Measurements from ENCODE around the gene PPP1R1B. TPM values are rescaled to one million over a fixed set of nuclear protein-coding genes. Genes with fewer than 3 reads are reported as not detected.

The PPP1R1B gene
- total RNA-seq, 1 donor: not detected

GRCh38 chr17:39591958-39592954 lies 34.5 kb upstream of the PPP1R1B start:
- no peak for TF ChIP-seq CTCF (IDR thresholded peaks at IDR 0.05; ENCODE audit: extremely low read depth, low read depth, low read length)
- Histone ChIP-seq H3K4me3 (ENCODE audit: insufficient read depth, low read length) (no peak overlapping the region), H3K9me3 (ENCODE audit: low read depth, low read length) (no peaks in the 10 kb centered on the region), H3K4me1 (ENCODE audit: insufficient read depth, low read length) (no peaks in the 10 kb centered on the region), H3K79me2 (ENCODE audit: insufficient read depth, low read length) (no peaks in the 10 kb centered on the region), H3K4me2 (ENCODE audit: insufficient read depth, low read length) (no peak overlapping the region), H3K27me3 (ENCODE audit: insufficient read depth, low read length) (peaks cover 34% of the 10 kb centered on the region), H3K27ac (ENCODE audit: low read depth, low read length) (no peak overlapping the region), H2AFZ (ENCODE audit: low read length) (no peak overlapping the region), H4K20me1 (ENCODE audit: insufficient read depth, low read length) (peaks cover 2% of the 10 kb centered on the region), H3K36me3 (ENCODE audit: insufficient read depth, low read length) (no peaks in the 10 kb centered on the region)
- DNase-seq (ENCODE audit: insufficient read length, low spot score, missing footprints): peak; percentile 84

DNA sequence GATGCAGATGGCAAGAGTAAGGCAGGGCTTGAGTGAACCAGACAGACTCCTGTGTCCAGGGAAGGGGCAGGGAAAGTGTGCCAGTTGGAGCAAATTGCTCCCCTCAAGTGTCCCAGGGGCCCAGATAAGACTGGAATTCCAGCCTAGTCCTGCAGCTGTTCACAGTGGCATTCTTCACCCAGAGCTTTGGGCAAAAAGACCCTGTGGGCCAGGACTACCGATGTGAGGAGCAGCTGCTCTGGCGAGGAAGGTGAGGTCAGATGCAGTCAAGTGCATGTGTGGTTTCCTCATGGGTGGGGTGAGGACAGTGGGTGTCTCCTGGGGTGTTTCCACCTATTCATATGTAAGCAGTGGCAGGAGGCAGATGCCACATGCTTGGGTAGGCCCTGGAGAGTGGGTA lies 33.4 kb upstream of the PPP1R1B start:
- Histone ChIP-seq H3K9me3 (ENCODE audit: low read depth, low read length) (no peaks in the 10 kb centered on the region), H3K4me2 (ENCODE audit: insufficient read depth, low read length) (no peak overlapping the region), H3K79me2 (ENCODE audit: insufficient read depth, low read length) (no peaks in the 10 kb centered on the region), H3K27me3 (ENCODE audit: insufficient read depth, low read length) (peaks cover 40% of the 10 kb centered on the region), H4K20me1 (ENCODE audit: insufficient read depth, low read length) (peaks cover 5% of the 10 kb centered on the region), H3K27ac (ENCODE audit: low read depth, low read length) (no peak overlapping the region), H3K4me1 (ENCODE audit: insufficient read depth, low read length) (no peaks in the 10 kb centered on the region), H2AFZ (ENCODE audit: low read length) (no peak overlapping the region), H3K36me3 (ENCODE audit: insufficient read depth, low read length) (no peaks in the 10 kb centered on the region), H3K4me3 (ENCODE audit: insufficient read depth, low read length) (no peak overlapping the region)
- TF ChIP-seq CTCF (IDR thresholded peaks at IDR 0.05; ENCODE audit: extremely low read depth, low read depth, low read length): no peak
- DNase-seq (ENCODE audit: insufficient read length, low spot score, missing footprints): no peak

DNA sequence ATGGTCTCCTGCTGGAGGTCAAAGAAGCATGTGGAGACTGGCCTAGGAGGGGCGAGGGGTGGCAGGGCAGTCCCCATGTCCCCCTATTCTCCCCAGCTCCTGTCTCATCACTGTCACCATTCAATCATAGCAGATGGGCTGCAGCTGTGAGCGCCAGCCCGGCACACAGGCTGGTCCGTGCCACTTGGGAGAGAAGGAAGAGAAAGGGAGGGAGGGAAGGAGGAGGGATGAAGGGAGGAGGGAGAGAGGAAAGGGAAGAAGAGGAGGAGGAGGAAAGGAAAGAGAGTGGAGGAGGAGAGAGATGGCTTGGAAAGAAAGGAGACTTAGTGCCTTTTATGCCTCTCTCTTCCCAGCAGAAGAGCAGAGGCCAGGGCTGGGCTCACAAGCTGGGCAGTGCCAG lies 31.5 kb upstream of the PPP1R1B start:
- Histone ChIP-seq H4K20me1 (ENCODE audit: insufficient read depth, low read length) (peaks cover 5% of the 10 kb centered on the region), H3K4me3 (ENCODE audit: insufficient read depth, low read length) (no peak overlapping the region), H3K4me1 (ENCODE audit: insufficient read depth, low read length) (no peaks in the 10 kb centered on the region), H3K36me3 (ENCODE audit: insufficient read depth, low read length) (no peaks in the 10 kb centered on the region), H3K27ac (ENCODE audit: low read depth, low read length) (no peak overlapping the region), H3K79me2 (ENCODE audit: insufficient read depth, low read length) (no peaks in the 10 kb centered on the region), H3K4me2 (ENCODE audit: insufficient read depth, low read length) (no peak overlapping the region), H3K9me3 (ENCODE audit: low read depth, low read length) (no peaks in the 10 kb centered on the region), H2AFZ (ENCODE audit: low read length) (no peak overlapping the region), H3K27me3 (ENCODE audit: insufficient read depth, low read length) (peaks cover 59% of the 10 kb centered on the region)
- no peak for DNase-seq (ENCODE audit: insufficient read length, low spot score, missing footprints)
- no peak for TF ChIP-seq CTCF (IDR thresholded peaks at IDR 0.05; ENCODE audit: extremely low read depth, low read depth, low read length)

DNA sequence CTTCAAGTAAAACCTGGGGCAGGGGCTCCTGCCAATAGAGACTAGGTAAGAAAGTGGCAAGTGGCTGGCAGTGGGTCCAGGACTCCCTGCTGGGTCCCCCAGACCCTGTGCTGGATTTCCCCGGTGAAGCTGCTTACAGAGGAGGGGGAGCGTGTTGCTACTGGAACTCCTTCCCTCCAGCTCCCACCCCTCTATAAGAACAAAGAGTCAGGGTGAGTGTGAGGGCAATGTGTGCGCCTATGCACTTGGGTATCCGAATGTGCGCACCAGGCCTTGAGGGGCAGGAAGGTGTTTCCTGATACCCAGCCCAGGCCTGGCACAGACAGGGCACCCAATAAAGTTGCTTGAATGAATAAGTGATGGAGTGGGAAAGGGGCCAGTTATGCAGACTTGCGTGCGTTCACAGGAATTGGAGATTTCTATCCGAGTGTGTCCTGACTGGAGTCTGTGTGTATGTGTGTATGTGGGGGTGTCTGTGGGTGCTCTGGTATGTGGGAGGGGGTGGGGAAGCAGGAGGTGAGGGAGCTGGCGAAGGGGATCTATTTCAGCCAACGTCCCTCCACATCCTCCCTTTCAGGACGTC lies 30.7 kb upstream of the PPP1R1B start:
- H2AFZ ChIP-seq (ENCODE audit: low read length): no peak overlapping the region
- DNase-seq (ENCODE audit: insufficient read length, low spot score, missing footprints): peak; percentile 68
- no peak for TF ChIP-seq CTCF (IDR thresholded peaks at IDR 0.05; ENCODE audit: extremely low read depth, low read depth, low read length)
- H3K4me2 ChIP-seq (ENCODE audit: insufficient read depth, low read length): no peak overlapping the region
- H3K36me3 ChIP-seq (ENCODE audit: insufficient read depth, low read length): no peaks in the 10 kb centered on the region
- H3K4me3 ChIP-seq (ENCODE audit: insufficient read depth, low read length): no peak overlapping the region
- H3K27me3 ChIP-seq (ENCODE audit: insufficient read depth, low read length): peaks cover 67% of the 10 kb centered on the region
- H3K79me2 ChIP-seq (ENCODE audit: insufficient read depth, low read length): no peaks in the 10 kb centered on the region
- no peaks in the 10 kb centered on the region for H3K9me3 ChIP-seq (ENCODE audit: low read depth, low read length)
- H3K4me1 ChIP-seq (ENCODE audit: insufficient read depth, low read length): no peaks in the 10 kb centered on the region
- no peak overlapping the region for H3K27ac ChIP-seq (ENCODE audit: low read depth, low read length)
- H4K20me1 ChIP-seq (ENCODE audit: insufficient read depth, low read length): peaks cover 5% of the 10 kb centered on the region
